ENCODE measurements around the gene CGB8.

GRCh38 chr19:49064029-49064629, 15.2 kb upstream of the CGB8 start:
- TF ChIP-seq FOXA1 (IDR thresholded peaks at IDR 0.05) = no peak
- no peak for TF ChIP-seq LEF1 (IDR thresholded peaks at IDR 0.05; ENCODE audit: borderline replicate concordance)
- no peak for TF ChIP-seq BHLHE40 (IDR thresholded peaks at IDR 0.05; ENCODE audit: borderline replicate concordance)
- TF ChIP-seq FOXK2 (IDR thresholded peaks at IDR 0.05) = no peak
- TF ChIP-seq SUZ12 (IDR thresholded peaks at IDR 0.05) = no peak
- TF ChIP-seq, protein P1, sequence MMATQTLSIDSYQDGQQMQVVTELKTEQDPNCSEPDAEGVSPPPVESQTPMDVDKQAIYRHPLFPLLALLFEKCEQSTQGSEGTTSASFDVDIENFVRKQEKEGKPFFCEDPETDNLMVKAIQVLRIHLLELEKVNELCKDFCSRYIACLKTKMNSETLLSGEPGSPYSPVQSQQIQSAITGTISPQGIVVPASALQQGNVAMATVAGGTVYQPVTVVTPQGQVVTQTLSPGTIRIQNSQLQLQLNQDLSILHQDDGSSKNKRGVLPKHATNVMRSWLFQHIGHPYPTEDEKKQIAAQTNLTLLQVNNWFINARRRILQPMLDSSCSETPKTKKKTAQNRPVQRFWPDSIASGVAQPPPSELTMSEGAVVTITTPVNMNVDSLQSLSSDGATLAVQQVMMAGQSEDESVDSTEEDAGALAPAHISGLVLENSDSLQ (IDR thresholded peaks at IDR 0.05) = no peak
- TF ChIP-seq SP1 (IDR thresholded peaks at IDR 0.05) = no peak
- TF ChIP-seq NFRKB (IDR thresholded peaks at IDR 0.05) = no peak
- no peak for TF ChIP-seq ARNT (IDR thresholded peaks at IDR 0.05)
- TF ChIP-seq FOXM1 (IDR thresholded peaks at IDR 0.05; ENCODE audit: borderline replicate concordance) = no peak
- no peak for TF ChIP-seq CTBP1 (IDR thresholded peaks at IDR 0.05; ENCODE audit: borderline replicate concordance)
- TF ChIP-seq ZNF384 (IDR thresholded peaks at IDR 0.05) = no peak
- no peak for TF ChIP-seq TARDBP (IDR thresholded peaks at IDR 0.05)

All from HEK293T (cell line).